ENCODE measurements around the gene TFF2.

Gene TFF2

GRCh38 chr21:42365770-42366169 is 15.0 kb upstream of the TFF2 start:
- no peak for DNase-seq

GRCh38 chr21:42364304-42364865 is 13.6 kb upstream of the TFF2 start:
- no peak for DNase-seq

- no peak for DNase-seq
Measured at GRCh38 chr21:42363312-42363711, 12.5 kb upstream of the TFF2 start.

GRCh38 chr21:42362700-42363099 is 11.9 kb upstream of the TFF2 start:
- DNase-seq, result no peak

- DNase-seq, result no peak
Measured at GRCh38 chr21:42362198-42362597, 11.4 kb upstream of the TFF2 start.

GRCh38 chr21:42361286-42361685 is 10.5 kb upstream of the TFF2 start:
- no peak for DNase-seq

- DNase-seq, result no peak
Measured at GRCh38 chr21:42360317-42360716, 9.5 kb upstream of the TFF2 start.

GRCh38 chr21:42358937-42359336 is 8.1 kb upstream of the TFF2 start:
- no peak for DNase-seq

GRCh38 chr21:42358261-42358660 is 7.5 kb upstream of the TFF2 start:
- no peak for DNase-seq

GRCh38 chr21:42357307-42357706 is 6.5 kb upstream of the TFF2 start:
- no peak for DNase-seq

- no peak for DNase-seq
Measured at GRCh38 chr21:42356650-42357049, 5.9 kb upstream of the TFF2 start.

- no peak for DNase-seq
Measured at GRCh38 chr21:42356046-42356445, 5.3 kb upstream of the TFF2 start.

GRCh38 chr21:42353623-42354022 is 2.8 kb upstream of the TFF2 start:
- no peak for DNase-seq

- DNase-seq, result no peak
Measured at GRCh38 chr21:42352441-42353095, 1.8 kb upstream of the TFF2 start.

GRCh38 chr21:42351626-42352440 is 1.0 kb upstream of the TFF2 start:
- no peak for DNase-seq

- no peak for DNase-seq
Measured at GRCh38 chr21:42350318-42350910, 380 bp downstream of the TFF2 start.

- DNase-seq, result no peak
Measured at GRCh38 chr21:42349420-42350317, 1.1 kb downstream of the TFF2 start.

- no peak for DNase-seq
Measured at GRCh38 chr21:42348762-42349161, 2.0 kb downstream of the TFF2 start.

GRCh38 chr21:42347601-42348327 is 3.0 kb downstream of the TFF2 start:
- DNase-seq, result no peak

GRCh38 chr21:42346866-42347600 is 3.8 kb downstream of the TFF2 start:
- DNase-seq, result no peak

GRCh38 chr21:42346441-42346840 is 4.4 kb downstream of the TFF2 start:
- DNase-seq, result no peak
